Stimulated activated CD8-positive, alpha-beta memory T cell treated with anti-CD3 and anti-CD28 coated beads, Interleukin-15, amount 100 ng/mL, for 1 hour (primary cell): Measurements from ENCODE around the gene GGTLC3.
"Not testable (repeated sequence)": the region's sequence is repeated elsewhere in the genome, so short reads cannot be mapped to it uniquely, and the experiment has no call there.

Experiments
- DNase-seq: peaks from one replicate; pipeline ENCODE4 v3.0.0-alpha.2; 2020; ENCODE audit warnings: low read depth

Gene GGTLC3

DNA sequence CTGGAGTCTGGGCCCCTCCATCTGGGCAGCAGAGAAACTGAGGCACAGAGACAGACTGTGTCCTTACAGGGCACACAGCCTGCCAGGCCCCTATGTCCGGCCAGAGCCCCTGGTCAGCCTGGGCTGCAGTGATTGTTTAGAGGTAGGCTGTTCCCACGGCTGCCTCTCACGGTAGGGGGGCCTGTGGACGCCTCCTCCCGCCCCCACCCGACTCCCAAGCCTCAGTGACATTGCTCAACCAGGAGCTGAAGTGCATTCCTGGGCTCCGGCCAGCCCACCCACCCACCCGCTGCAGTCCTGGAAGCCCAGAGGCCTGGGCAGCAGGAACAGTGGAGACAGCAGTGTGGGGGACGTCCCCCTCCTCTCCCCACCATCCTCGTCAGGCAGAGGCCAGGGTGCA lies 4.5 kb downstream of the GGTLC3 start:
- DNase-seq: not testable (repeated sequence)

GRCh38 chr22:18512378-18512777 lies 5.6 kb downstream of the GGTLC3 start:
- not testable (repeated sequence) for DNase-seq

DNA sequence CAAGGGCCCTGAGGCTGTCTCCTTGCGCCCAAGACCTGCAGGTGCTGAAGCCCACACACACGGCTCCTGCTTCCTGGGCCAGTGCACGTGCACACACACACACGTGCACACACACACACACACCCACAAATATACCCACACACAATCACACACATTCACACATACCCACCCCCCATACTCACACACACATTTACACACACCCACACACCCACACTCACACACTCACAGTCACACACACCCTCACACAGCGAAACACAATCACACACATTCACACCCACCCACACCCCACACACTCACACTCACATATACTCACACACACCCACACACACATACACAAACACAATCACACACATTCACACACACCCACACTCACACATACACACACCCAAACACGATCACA lies 6.6 kb downstream of the GGTLC3 start:
- DNase-seq: not testable (repeated sequence)

GRCh38 chr22:18496227-18496626 lies 21.7 kb downstream of the GGTLC3 start:
- not testable (repeated sequence) for DNase-seq
